Activated gamma-delta T cell (primary cell): Measurements from ENCODE around the gene PTPRN2.
"Not testable (repeated sequence)": the region's sequence is repeated elsewhere in the genome, so short reads cannot be mapped to it uniquely, and the experiment has no call there.

Source experiments
- DNase-seq: peaks from one replicate; lab custom pipeline; 2025; lab: John Stamatoyannopoulos, UW

PTPRN2 gene

DNA sequence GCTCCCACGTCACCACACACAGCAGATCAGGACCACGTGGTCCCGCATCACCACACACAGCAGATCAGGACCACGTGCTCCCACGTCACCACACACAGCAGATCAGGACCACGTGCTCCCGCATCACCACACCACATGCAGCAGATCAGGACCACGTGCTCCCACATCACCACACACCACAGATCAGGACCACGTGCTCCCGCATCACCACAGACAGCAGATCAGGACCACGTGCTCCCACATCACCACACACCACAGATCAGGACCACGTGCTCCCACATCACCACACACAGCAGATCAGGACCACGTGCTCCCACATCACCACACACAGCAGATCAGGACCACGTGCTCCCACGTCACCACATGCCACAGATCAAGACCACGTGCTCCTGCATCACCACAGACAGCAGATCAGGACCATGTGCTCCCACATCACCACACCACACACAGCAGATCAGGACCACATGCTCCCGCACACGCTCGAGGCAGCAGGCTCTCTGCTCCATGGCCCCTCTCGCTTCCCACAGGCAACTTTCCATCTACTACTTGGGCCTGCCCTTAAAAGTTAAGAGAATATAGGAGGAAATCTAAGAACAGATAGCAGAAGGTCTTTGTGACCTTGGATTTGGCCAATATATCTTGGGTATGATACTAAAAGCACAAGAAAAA is 1024.0 kb downstream of the PTPRN2 start:
- DNase-seq = not testable (repeated sequence)

DNA sequence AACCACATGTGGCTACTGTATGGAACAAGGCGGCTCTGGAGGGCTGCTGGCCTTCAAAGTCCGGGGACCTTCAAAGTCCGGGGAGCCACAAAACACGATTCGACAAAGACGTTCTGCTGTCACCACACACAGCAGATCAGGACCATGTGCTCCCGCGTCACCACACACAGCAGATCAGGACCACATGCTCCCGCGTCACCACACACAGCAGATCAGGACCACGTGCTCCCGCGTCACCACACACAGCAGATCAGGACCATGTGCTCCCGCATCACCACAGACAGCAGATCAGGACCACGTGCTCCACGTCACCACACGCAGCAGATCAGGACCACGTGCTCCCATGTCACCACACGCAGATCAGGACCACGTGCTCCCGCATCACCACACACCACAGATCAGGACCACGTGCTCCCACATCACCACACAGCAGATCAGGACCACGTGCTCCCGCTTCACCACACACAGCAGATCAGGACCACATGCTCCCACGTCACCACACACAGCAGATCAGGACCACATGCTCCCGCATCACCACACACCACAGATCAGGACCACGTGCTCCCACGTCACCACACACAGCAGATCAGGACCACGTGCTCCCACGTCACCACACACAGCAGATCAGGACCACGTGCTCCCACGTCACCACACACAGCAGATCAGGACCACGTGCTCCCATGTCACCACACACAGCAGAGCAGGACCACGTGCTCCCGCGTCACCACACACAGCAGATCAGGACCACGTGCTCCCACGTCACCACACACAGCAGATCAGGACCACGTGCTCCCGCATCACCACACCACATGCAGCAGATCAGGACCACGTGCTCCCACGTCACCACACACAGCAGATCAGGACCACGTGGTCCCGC is 1024.9 kb downstream of the PTPRN2 start:
- DNase-seq = not testable (repeated sequence)

DNA sequence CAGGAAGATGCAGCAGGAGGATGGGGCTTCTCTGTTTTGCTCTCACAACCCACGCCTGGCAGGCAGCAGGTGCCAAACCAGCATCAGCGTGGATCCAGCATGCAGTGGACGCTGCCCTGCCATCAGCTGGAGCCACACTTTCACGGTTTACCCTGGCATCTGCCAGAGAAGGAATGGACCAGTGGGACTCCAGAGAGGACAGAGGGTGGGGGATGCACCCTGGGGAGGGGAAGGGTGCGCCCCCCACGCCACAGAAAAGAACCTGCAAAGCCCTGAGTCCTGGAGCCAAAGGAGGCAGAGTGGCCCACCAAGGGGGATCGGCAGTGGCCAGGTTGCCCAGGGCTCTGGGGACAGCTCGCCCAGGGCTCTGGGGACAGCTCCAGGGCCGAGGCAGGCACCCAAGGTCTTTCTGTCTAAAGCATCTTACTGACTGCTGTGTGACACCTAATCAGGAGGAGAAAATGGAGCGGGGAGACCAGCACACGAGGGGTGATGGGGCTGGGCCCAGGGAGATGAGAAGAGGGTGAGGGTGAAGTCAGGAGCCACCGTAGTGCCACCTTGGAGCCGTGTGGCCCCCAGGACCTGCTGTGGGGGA is 1025.7 kb downstream of the PTPRN2 start:
- DNase-seq = no peak

DNA sequence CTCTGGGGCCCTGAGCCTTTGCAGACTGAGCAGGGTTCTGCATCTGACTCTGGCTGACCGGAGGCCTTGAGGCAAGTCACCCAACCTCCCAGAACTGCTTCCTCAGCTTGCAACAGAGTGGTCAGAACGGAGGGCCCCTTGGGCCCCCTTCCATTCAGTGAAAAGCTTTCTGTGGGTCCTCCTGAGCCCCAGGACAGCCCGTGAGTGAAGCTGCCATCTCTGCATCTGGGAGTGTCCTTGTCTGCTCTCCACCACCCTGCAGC is 1026.2 kb downstream of the PTPRN2 start:
- no peak for DNase-seq

DNA sequence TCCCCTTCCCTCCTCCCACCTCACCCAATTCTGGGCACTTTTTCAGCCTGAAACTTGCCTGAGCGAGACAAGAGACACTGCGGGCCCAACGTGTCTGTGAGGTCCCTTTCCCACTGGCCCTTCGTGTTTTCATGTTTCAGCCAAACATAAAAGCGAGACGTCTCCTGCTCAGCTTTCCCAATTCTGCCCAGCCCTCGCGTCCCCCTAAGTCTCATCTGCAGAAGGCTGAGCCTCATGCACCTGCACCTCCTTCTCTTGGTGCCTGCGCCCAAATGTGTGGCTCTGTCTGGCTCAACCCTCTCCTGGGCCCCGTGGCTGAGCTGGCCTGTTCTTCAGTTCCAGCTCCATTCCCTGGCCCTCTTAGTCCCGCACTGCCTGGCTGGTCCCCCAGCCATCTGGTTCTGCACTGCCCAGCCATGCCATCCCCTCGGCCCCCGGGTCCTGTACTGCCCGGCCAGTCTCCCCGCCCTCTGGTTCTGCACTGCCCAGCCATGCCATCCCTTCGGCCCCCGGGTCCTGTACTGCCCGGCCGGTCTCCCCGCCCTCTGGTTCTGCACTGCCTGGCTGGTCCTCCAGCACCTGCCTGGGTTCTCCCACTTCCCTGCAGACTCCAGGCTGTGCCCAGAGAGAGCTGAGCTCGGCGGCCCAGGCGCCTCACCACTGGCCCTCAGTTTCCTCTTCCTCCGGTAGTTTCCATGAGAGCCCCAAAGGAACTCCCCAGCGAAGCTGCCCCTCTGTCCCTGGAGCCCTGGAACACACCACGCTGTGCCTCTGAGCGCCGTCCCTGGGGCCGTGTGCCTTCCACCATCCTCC is 1026.7 kb downstream of the PTPRN2 start:
- DNase-seq = no peak

DNA sequence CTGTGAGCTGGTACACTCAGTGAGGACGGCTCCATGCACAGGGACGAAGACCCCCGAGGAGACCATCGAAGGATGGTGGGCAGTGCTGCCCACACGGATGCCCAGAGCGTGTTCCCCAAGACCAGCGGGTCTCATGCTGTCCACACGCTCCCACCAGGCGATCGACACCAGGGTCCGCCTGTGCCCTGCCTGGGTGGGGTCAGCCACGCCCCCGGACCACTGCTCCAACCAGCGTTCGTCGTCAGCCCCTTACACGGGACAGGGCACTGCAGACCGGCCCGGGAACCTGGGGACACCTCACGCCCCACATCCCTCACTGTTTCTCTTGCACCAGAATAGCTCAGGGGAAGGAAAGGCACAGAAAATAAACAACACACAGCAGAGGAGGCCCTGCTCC is 1027.4 kb downstream of the PTPRN2 start:
- DNase-seq = no peak

DNA sequence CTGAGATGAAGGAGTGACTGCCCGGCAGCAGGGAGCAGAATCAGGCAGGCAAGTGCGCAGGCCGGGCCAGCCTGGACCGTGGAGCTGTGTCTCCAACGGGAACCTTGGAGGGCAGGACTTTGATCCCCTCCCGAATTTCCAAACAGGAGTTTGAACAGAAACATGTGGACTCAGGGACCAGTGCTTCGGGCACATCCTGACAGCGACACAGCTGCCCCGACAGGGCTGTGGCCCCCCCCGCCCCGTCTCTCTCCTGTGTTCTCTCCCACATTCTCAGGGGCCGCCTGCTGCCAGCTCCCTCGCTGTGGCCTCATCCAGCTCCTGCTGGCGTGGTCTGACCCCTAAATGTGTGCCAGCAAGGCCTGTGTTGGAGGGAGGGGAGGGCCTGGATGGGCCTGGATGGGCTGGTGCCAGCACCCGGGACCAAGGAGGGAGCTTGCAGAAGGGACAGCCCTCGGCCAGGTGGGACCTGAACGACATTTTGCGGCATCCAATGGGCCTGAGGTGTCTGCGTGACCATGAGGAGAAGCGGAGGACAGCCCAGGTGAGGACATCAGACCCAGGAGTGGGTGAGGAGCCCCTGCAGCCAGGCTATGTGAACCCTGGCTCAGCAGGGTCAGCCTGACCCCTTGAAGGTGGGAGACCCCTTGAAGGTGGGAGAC is 1027.9 kb downstream of the PTPRN2 start:
- no peak for DNase-seq

DNA sequence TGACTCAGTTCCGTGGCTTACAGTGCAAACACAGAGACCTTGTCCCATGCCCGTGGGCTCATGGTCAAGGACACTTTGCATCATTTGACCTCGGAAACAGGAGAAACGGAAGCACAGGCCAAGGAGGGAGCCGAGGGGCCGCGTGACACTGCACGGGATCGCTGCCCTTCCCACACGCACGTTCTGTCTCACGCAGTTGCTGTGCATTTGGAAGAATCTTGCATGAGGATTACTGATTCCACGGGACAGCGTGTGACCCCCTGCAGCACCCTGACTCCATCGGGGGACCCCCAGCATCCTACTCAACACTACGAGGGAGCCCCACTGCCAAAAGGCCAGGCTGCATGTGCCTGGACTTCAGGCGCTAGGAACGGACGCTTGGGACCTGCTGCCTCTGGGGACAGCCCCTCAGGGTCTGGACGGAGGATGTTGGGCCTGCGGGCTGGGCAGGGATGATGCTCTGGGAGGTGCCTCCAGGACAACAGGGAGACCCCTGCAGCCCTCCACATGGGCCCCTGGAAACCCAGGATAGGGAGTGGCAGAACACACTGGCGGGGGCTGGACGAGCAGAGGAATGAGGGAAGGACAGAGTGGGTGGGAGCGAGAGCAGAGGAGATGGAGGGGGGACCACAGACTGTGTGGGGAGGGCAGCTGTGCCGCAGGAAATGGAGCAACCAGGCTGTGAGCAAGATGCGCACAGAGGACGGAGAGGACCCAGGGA is 1028.6 kb downstream of the PTPRN2 start:
- DNase-seq = no peak

DNA sequence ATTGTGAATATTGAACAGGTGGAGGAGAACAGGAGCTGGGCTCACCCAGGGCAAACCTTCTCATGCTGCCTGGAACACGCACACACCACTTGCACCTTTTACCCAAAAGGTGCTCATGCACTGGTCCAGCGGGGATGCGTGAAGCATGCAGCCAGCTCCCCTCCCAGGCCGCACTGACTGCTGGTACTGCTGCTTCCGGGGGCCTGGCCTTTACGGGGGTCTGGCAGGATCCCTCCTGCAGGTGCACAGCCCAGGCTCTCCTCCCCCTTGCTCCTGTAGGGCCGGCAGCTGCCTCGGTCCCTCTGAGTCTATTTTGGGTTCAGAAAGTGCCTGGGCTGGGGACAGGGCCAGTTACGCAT is 1029.1 kb downstream of the PTPRN2 start:
- DNase-seq = no peak

DNA sequence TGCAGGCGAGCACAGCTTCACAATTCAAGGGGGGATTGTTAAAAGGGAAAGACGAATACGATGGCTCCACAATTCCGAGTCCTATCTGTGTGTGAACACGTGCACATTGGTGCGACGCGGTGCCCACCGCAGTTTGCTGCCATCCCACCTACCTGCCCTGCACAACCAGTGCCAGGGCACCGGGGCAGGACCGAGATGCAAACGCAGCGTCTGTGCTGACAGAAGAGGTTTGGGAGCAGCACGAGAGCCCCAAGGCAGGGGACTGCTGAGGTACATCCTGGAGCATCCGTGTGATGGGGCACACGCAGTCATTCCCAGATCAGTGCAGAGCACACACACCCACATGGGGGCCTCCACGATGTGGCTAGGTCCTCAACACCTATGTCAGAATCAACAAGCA is 1029.6 kb downstream of the PTPRN2 start:
- no peak for DNase-seq

DNA sequence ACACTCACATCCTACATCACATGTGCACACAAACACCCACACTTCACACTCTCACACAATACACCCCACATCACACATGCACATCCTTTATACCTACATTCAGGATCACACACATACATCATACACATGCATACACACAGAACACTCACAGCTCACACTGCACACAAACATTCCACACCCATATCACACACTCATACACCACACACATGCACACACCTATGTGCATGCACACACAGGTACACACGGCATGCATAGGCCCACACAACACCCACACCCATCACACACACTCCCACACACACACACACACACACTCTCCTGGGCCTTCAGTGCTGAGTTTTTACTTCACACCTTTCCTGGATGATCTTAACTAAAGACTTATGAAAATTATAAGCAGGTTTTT is 1030.4 kb downstream of the PTPRN2 start:
- no peak for DNase-seq

DNA sequence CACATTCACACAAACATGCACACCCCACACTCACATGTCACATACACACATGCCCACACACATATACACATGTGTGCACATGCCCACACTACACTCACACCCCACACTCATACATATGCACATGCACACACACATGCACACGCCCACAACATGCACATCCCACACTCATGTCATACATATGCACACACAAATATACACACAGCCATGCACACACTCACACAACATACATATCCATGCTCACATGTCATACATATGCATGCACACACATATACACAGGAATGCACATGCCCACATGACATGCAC is 1031.0 kb downstream of the PTPRN2 start:
- DNase-seq = no peak

DNA sequence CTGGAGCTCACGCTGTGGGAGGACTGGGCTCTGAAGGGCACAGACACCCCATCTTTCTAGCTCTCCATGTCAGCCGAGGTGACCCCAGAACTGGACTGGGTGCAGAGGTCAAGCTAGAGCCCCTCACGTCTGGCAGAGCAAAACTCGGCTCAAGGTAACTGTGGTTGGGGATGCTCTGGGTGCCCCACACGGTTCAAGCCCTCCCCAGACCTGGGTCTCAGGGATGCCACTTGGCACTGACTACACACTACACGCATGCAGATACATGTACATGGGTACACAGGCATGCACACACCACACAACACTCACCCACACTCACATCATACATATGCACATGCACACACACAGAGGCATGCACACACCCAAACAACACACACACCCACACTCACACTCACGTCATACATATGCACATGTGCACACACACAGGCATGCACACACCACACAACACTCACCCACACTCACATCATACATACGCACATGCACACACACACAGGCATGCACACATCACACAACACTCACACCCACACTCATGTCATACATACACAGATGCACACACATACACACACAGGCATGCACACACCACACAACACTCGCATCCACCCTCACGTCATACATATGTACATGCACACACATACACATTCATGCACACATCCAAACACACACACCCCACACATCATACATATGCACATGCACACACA is 1031.5 kb downstream of the PTPRN2 start:
- DNase-seq = no peak

DNA sequence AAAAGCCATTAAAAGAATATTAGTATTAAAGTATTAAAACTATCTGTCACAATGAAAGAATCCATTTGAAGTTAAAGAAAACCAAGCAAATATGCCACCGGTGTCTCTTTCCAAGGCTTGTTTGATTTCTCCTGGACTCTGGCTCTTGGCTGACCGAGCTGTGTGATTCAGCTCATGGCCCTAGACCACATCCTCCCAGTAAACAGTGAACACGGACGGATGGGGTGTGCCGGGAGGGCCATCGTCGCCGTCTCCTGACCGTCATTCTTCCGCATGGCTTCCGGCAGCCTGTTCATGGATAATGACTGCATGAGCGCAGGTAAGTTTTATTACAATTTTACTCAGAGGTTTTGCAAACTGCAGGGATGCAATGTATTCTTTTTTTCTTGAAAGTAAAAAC is 1032.3 kb downstream of the PTPRN2 start:
- DNase-seq = no peak

DNA sequence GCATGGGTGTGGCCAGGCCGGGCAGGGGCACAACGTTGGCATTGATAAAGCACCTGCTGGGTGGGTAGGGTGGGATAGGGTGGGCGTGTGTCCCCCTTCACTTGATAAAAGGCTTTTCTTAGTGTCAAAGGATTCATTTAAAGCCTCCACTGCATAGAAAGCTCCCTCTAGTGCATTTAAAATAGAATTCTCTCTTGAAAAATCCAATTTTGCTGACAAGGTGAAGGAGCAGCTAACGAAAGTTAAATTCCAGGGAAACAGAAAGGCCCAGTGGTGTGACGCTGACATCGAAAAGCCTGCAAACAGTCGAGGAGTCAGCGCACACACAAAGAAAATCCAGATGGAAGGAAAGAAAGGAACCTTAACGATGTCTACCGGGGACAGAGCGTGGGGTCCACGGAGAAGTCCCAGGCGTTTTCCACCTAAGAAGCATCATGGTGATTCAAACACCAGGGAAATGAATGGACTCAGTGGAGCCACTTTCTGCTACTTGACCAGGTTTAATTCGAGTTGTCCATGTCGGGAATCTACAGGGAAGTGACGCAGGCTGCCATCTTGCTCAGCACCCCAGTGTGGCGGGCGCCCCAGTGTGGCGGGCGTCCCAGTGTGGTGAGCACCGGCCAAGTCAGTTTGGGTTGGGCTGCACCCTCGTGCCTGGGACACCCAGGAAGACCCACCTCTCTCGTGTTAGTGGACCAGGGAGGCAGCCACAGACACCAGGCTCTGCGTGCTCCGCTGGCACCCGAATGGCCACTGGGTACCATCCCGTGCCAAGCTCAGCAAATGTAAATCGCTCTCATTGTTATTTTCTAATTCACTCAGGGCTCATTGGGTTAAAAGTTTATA is 1033.0 kb downstream of the PTPRN2 start:
- no peak for DNase-seq

DNA sequence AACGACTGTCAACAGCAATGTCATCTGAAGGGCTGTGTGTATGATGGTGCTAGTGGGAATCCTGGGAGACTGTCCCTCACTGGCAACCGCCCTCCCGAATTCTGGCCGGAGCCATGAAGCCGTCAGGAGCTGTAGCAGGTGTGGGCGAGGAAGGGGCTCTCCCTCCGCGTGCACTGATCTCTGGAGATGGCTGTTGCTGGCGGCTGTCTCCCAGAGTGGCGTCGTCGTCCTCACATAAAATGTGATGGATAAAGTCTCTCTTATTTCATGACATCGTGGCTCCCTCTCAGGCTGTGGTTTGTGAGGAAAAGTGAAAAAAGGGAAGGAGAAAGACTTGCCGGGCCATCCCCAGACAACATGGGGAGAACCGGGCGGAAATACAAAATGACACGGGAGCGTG is 1034.4 kb downstream of the PTPRN2 start:
- DNase-seq = no peak

DNA sequence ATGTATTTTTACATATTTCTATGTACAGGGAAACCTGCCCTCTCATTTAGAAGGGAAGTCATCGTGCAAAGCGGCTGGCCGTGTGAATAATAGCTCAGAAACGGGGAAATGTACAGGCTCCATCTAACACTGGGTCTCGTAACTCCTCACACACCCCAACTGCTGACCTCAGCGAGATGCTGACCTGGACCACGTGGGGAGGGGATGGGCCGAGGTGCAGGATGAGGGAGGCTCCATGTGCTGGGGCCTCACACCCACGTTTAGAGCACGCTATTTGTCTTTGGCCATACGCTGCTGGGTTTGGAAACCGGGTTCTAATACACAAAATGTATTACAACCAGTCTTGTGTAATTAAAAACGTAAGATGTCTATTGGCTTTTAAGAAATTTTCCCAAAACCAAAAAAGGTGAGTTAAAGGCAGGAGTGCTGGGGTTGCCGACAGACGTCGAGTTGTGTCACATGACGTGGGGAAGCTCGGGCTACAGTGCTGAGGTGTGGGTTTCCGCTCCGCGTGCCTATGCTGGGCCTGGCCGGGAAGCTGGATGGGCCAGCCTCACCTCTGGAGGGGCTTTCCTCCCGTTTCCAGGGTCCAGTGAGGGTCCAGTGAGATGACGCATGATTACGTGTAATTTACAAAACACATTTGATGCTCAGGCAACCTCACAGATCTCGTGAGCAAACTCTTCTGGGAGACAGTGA is 1035.2 kb downstream of the PTPRN2 start:
- no peak for DNase-seq

DNA sequence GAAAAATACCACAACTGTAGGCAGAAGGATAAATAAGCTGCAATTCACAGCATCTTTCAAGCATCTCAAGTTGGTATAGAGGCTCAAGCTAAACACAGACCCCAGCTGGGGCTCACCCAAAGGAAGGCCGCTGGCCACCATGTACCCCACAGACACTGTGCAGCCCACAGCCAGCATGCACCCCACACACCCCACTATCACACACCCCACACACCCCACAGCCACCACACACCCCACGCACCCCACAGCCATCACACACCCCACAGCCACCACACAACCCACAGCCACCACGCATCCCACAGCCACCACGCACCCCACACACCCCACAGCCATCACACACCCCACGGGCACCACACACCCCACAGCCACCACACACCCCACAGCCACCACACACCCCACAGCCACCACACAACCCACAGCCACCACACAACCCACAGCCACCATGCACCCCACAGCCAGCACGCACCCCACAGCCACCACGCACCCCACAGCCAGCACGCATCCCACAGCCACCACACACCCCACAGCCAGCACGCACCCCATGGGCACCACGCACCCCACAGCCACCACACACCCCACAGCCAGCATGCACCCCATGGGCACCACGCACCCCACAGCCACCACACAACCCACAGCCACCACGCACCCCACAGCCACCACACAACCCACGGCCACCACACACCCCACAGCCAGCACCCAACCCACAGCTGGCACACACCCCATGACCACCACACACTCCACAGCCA is 1036.1 kb downstream of the PTPRN2 start:
- no peak for DNase-seq
